HG03565 (cell line): ENCODE results near the gene GRIN2A.

ENCODE experiments used
- ATAC-seq: cut with Tn5 transposase; IDR thresholded peaks from one replicate; pipeline ENCODE4 v1.9.1; 2021; ENCODE audit warnings: mild to moderate bottlenecking, moderate library complexity; ENCODE audit not compliant: unreplicated experiment

Gene GRIN2A

DNA sequence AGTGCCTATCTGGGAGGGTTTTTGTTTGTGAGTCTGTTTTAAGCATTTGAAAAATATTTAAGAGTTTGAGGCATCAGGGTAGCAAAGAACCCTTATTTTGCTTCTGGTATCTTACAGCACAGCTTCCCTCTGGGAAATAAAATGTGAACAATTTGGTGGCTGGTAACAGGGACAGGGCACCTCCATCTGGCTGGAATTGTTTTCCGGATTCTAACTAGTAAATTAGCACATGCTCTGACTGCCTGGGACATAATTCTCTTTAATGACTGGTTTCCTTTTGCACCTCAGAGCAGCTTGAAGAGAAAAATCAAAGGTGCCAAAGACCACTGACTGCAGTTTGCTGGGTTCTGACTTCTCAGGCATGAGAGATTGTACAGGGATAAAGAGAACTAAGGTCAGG, 469.1 kb downstream of the GRIN2A start:
- ATAC-seq = no peak

DNA sequence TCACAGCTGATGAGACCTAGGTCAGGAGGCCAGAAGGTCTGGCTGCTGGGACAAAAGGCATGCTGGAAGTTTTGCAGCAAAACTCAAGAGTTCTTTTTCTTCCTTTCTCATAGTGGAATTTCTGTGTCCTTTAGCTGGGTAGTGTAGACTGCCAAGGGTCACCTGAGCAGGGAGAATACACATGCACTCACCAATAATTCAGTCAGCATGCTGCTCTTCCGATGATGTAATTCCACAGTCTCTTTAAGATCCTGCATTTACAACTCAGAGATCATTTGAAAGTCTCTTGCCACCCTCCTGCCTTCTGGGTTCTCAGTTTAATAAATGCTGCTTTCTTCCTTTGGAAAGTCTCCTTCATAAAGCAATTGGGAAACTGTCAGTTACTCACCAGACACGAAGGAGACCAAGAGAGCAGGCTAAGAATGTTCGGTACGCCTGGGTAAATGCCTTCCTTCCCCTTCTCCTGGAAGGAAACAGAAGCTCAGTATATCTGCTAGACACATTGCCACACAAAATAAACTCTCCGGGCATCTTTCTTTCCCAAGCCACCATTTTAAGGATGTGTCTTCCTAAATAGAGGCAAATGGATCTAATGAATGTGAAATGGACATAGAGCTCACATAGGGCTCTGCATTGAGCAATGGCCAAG, 473.1 kb downstream of the GRIN2A start:
- no peak for ATAC-seq

- no peak for ATAC-seq
These were observed 475.9 kb downstream of the GRIN2A start for GRCh38 chr16:9706217-9706836.

DNA sequence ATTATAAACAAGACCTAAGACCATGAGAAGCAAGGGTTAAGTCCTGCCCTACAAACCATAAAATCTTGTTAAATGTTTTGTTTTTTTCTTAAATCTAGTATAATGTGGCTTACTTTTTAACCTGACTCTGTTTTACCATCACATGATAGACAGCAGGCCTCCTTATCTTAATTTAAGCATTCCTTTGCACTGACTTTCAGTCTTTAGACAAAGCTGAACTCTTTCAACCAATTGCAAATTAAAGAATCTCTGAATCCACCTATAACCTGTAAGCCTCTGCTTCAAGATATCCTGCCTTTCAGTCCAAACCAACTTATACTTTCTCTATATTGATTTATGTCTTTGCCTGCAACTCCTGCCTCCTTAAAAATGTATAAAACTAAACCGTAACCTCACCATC, 478.5 kb downstream of the GRIN2A start:
- no peak for ATAC-seq
